Suprapubic skin (tissue), 4 donors: ENCODE measurements around the gene LGI4.

Experiments
- CTCF ChIP-seq, 2 donors: fragments of 200-600 bp in 1 of 2; fragments of 450-650 bp in 1 of 2; sonication (generic) in 1 of 2; IDR thresholded peaks; one replicate each; pipeline ENCODE4 v1.5.1; 2016 to 2019; ENCODE audit warnings: antibody characterized with exemption in 2 of 2, mild to moderate bottlenecking in 1 of 2, moderate library complexity in 1 of 2
- EP300 ChIP-seq: sonication (generic); formaldehyde crosslinking; IDR thresholded peaks from one replicate; pipeline ENCODE4 v1.6.1; 2017; ENCODE audit warnings: antibody characterized with exemption
- POLR2A ChIP-seq, 2 donors: fragments of 450-650 bp; IDR thresholded peaks; one replicate each; pipeline ENCODE4 v1.6.1; 2017; ENCODE audit warnings: antibody characterized with exemption in 2 of 2, mild to moderate bottlenecking in 2 of 2, moderate library complexity in 2 of 2
- POLR2AphosphoS5 ChIP-seq, 3 donors: sonication (generic); formaldehyde crosslinking; IDR thresholded peaks; one replicate each; pipeline ENCODE4 v1.6.1; 2017; ENCODE audit warnings: antibody characterized with exemption in 3 of 3

- TF ChIP-seq CTCF (IDR thresholded peaks at IDR 0.05) (no peak), EP300 (no peak), POLR2A (IDR thresholded peaks at IDR 0.05) (no peak), POLR2AphosphoS5 (IDR thresholded peaks at IDR 0.05) (no peak)
Observed at GRCh38 chr19:35144259-35144599, 9.4 kb upstream of the LGI4 start.
